GM12878 (cell line): ENCODE results near the gene NOM1. TPM values are rescaled to one million over a fixed set of nuclear protein-coding genes. Genes with fewer than 3 reads are reported as not detected.

Experiments used
- ATAC-seq: fragments of 200-7000 bp; cut with Tn5 transposase; 3 replicates; pipeline ENCODE4 v1.9.1; 2020; ENCODE audit warnings: mild to moderate bottlenecking, moderate library complexity
- BruUV-seq: library from RNA; stranded (reverse); fragments of 400-500 nt; replicated peaks from 2 replicates; lab custom pipeline; 2021; lab: Mats Ljungman, UMichigan
- CTCF ChIA-PET: fragments of 300-600 bp; sonication (Branson Sonifier 250); formaldehyde crosslinking; extraction: SDS; loops from one replicate; lab custom pipeline; 2021; ENCODE audit warnings: inconsistent platforms; lab: Yijun Ruan, JAX
- POLR2A ChIA-PET: fragments of 350-600 bp; formaldehyde crosslinking; extraction: SDS; loops from one replicate; lab custom pipeline; 2021; ENCODE audit warnings: inconsistent platforms; lab: Charles Lee
- RAD21 ChIA-PET: fragments of 300-600 bp; sonication (Branson Sonifier 250); formaldehyde crosslinking; loops from one replicate; lab custom pipeline; 2023; ENCODE audit warnings: antibody characterized with exemption; ENCODE audit not compliant: unreplicated experiment; lab: Charles Lee
- SMC1A ChIA-PET: fragments of 300-600 bp; sonication (Branson Sonifier 250); formaldehyde crosslinking; loops from one replicate; lab custom pipeline; 2023; ENCODE audit not compliant: unreplicated experiment, uncharacterized antibody; lab: Charles Lee
- DNase-seq: peaks from one replicate; pipeline ENCODE4 v3.0.0-alpha.2; 2011; ENCODE audit warnings: low read depth, low spot score
- FAIRE-seq: peaks from 3 replicates; lab custom pipeline; 2011; peaks lifted over from hg19 to GRCh38; lab: Jason Lieb, UNC
- H2AFZ ChIP-seq: 2 replicates; pipeline ENCODE4 v1.6.0; 2011; ENCODE audit warnings: low read depth, low read length, control low read depth; ENCODE audit not compliant: control insufficient read depth
- H3K27ac ChIP-seq: 2 replicates; pipeline ENCODE4 v1.5.1; 2011; ENCODE audit warnings: control low read depth; ENCODE audit not compliant: control insufficient read depth, insufficient read depth
- H3K27me3 ChIP-seq, 2 experiments: replicated peaks in 1 of 2; 2 replicates each; pipeline versions ENCODE4 v1.6.0 to v1.6.1; 2011; ENCODE audit warnings: low read length in 1 of 2; ENCODE audit not compliant: control insufficient read depth in 2 of 2, insufficient read depth in 2 of 2
- H3K36me3 ChIP-seq, 2 experiments: 2 replicates each; pipeline ENCODE4 v1.5.1; 2011; ENCODE audit warnings: low read length in 1 of 2; ENCODE audit not compliant: control insufficient read depth in 2 of 2, insufficient read depth in 2 of 2
- H3K4me1 ChIP-seq: 2 replicates; pipeline ENCODE4 v1.6.1; 2011; ENCODE audit warnings: mild to moderate bottlenecking, low read length, moderate library complexity, mixed read lengths; ENCODE audit not compliant: control insufficient read depth, insufficient read depth
- H3K4me2 ChIP-seq: 2 replicates; pipeline ENCODE4 v1.6.0; 2011; ENCODE audit warnings: control low read depth; ENCODE audit not compliant: control insufficient read depth, insufficient read depth
- H3K4me3 ChIP-seq: fragments of 200-600 bp; sonication (generic); 2 replicates; pipeline ENCODE4 v1.5.1; 2016
- H3K79me2 ChIP-seq: 2 replicates; pipeline ENCODE4 v1.6.0; 2011; ENCODE audit warnings: low read length; ENCODE audit not compliant: control insufficient read depth, insufficient read depth
- H3K9ac ChIP-seq: 2 replicates; pipeline ENCODE4 v1.8.0; 2011; ENCODE audit warnings: low read length, control low read depth, mixed read lengths; ENCODE audit not compliant: control insufficient read depth, insufficient read depth
- H3K9me3 ChIP-seq: replicated peaks from 3 replicates; pipeline ENCODE4 v1.5.1; 2011; ENCODE audit warnings: mild to moderate bottlenecking, low read length; ENCODE audit not compliant: control insufficient read depth, insufficient read depth
- H4K20me1 ChIP-seq: 2 replicates; pipeline ENCODE4 v1.6.0; 2011; ENCODE audit not compliant: control insufficient read depth, insufficient read depth
- BMI1 ChIP-seq: fragments of 450-650 bp; IDR thresholded peaks from 2 replicates; pipeline ENCODE4 v1.6.1; 2016; ENCODE audit warnings: mild to moderate bottlenecking, moderate library complexity, borderline replicate concordance
- CHD4 ChIP-seq: fragments of 200-600 bp; sonication (generic); IDR thresholded peaks from 2 replicates; pipeline ENCODE4 v1.6.1; 2016; ENCODE audit warnings: mild to moderate bottlenecking
- FOXM1 ChIP-seq: IDR thresholded peaks from 2 replicates; pipeline ENCODE4 v1.6.1; 2012; ENCODE audit warnings: low read depth, mild to moderate bottlenecking, inconsistent platforms, low read length, moderate library complexity
- HCFC1 ChIP-seq: fragments of 150-350 bp; IDR thresholded peaks from 2 replicates; pipeline ENCODE4 v1.6.1; 2014; ENCODE audit warnings: low read length
- HDGF ChIP-seq: fragments of 450-650 bp; IDR thresholded peaks from 2 replicates; pipeline ENCODE4 v1.6.1; 2016; ENCODE audit warnings: antibody characterized with exemption
- IRF4 ChIP-seq: IDR thresholded peaks from 2 replicates; pipeline ENCODE4 v1.6.1; 2011; ENCODE audit warnings: low read depth, low read length
- JUNB ChIP-seq: IDR thresholded peaks from 2 replicates; pipeline ENCODE4 v1.6.1; 2016; ENCODE audit warnings: antibody characterized with exemption, mild to moderate bottlenecking
- NR2C1 ChIP-seq: fragments of 450-650 bp; IDR thresholded peaks from 2 replicates; pipeline ENCODE4 v1.6.1; 2017; ENCODE audit warnings: antibody characterized with exemption, mild to moderate bottlenecking, moderate library complexity
- SIN3A ChIP-seq: IDR thresholded peaks from 2 replicates; pipeline ENCODE4 v1.6.1; 2012; ENCODE audit warnings: low read depth, low read length, improper control_type of control experiment
- SIX5 ChIP-seq: IDR thresholded peaks from 2 replicates; pipeline ENCODE4 v1.6.1; 2011; ENCODE audit warnings: mild to moderate bottlenecking, low read depth, low read length, moderate library complexity; ENCODE audit not compliant: severe bottlenecking
- SPI1 ChIP-seq: IDR thresholded peaks from 2 replicates; pipeline ENCODE4 v1.6.1; 2011; ENCODE audit warnings: low read depth, mild to moderate bottlenecking, low read length, moderate library complexity, borderline replicate concordance; ENCODE audit not compliant: insufficient read depth
- SREBF2 ChIP-seq: IDR thresholded peaks from 2 replicates; pipeline ENCODE4 v1.6.1; 2012; ENCODE audit warnings: mild to moderate bottlenecking, low read length
- STAT3 ChIP-seq: IDR thresholded peaks from 2 replicates; pipeline ENCODE4 v1.6.1; 2011; ENCODE audit warnings: low read depth, low read length, improper control_type of control experiment
- TCF7 ChIP-seq: IDR thresholded peaks from 2 replicates; pipeline ENCODE4 v1.6.1; 2014; ENCODE audit warnings: antibody characterized with exemption, borderline replicate concordance
- ZBED1 ChIP-seq: IDR thresholded peaks from 2 replicates; pipeline ENCODE4 v1.6.1; 2016; ENCODE audit warnings: borderline replicate concordance
- ZSCAN29 ChIP-seq: fragments of 450-650 bp; IDR thresholded peaks from 2 replicates; pipeline ENCODE4 v1.6.1; 2017; ENCODE audit warnings: mild to moderate bottlenecking, moderate library complexity
- WGBS: methylation state at CpG from one replicate; pipeline ENCODE4 v1.1.6; 2016; ENCODE audit warnings: low lambda C conversion rate; ENCODE audit not compliant: insufficient replicate concordance, insufficient coverage; ENCODE audit errors: missing lambda C conversion rate; 5-methylcytosine and 5-hydroxymethylcytosine counted together
- in situ Hi-C: fragments of 300-500 bp; cut with MboI; formaldehyde crosslinking; loops from 9 replicates; pipeline ENCODE4 v1.14.3; 2018; ENCODE audit warnings: mixed read lengths
- intact Hi-C: fragments of 100-400 bp; cut with micrococcal nuclease; formaldehyde crosslinking; loops from one replicate; pipeline ENCODE4 v1.14.2; 2022; ENCODE audit not compliant: unreplicated experiment
- polyA plus RNA-seq, 11 experiments: library from polyadenylated mRNA; depleted of rRNA in 4 of 11; unstranded in 6 of 11; stranded (reverse) in 5 of 11; fragments of >200 nt; fragmentation: Nextera tagmentation in 4 of 11; fragmentation: Illumina TruSeq in 1 of 11; extraction: Ambion mirVana in 4 of 11; extraction: Trizol in 1 of 11; gene quantifications; 1 replicate in 1 of 11; 2 replicates in 10 of 11; pipeline versions ENCODE4 v1.2.1 to v1.2.3, GENCODE V29; 2011 to 2016; ENCODE audit warnings: inconsistent platforms in 2 of 11, missing spikeins in 2 of 11, low read depth in 1 of 11
- total RNA-seq, 4 experiments: library from RNA; depleted of rRNA in 3 of 4; stranded (reverse); fragments of >200 nt in 3 of 4; fragmentation: Illumina TruSeq in 1 of 4; extraction: Trizol in 1 of 4; gene quantifications; 2 replicates each; pipeline versions ENCODE4 v1.2.1 to v1.2.3, GENCODE V29; 2013 to 2021

NOM1 gene
- total and polyA plus RNA-seq, 10 of the 15 experiments (the other 5 are each of a cell fraction or from before 2014, with no cell fraction given), result 2.9 to 21.3 (median 17.8) TPM

- Histone ChIP-seq H2AFZ (no peak overlapping the region), H3K4me2 (no peak overlapping the region), H3K4me3 (no peak overlapping the region), H3K9me3 (no peaks in the 10 kb centered on the region; the same call in 2 of the 3 replicates), H4K20me1 (no peaks in the 10 kb centered on the region), H3K27me3 (peaks cover 5 to 8% of the 10 kb centered on the region in 2 experiments), H3K4me1 (peaks cover 41% of the 10 kb centered on the region), H3K79me2 (no peaks in the 10 kb centered on the region), H3K9ac (no peak overlapping the region), H3K27ac (no peak overlapping the region), H3K36me3 (no peaks in the 10 kb centered on the region)
- intact Hi-C loops (loop anchor here (10.0 kb wide), 2 partner anchors 120 to 340 kb away; partner anchors contain the start of gene LMBR1), in situ Hi-C loops (no loop called here)
- no peak for FAIRE-seq
- no TSS peak for BruUV-seq
- SMC1A ChIA-PET, result interaction anchor here (1.2 kb wide), 1 partner anchor 17 kb away, joined by 3 read pairs; no protein-coding TSS in a partner anchor
- TF ChIP-seq NR2C1, result no peak
- no peak for TF ChIP-seq SIX5
- no peak for TF ChIP-seq TCF7
- no peak for TF ChIP-seq JUNB
- TF ChIP-seq SREBF2, result no peak
- no peak for TF ChIP-seq ZBED1
- TF ChIP-seq CHD4, result no peak
- no peak for TF ChIP-seq HDGF
- TF ChIP-seq IRF4, result no peak
- TF ChIP-seq FOXM1, result no peak
- TF ChIP-seq STAT3, result no peak
- TF ChIP-seq HCFC1, result no peak
- no peak for TF ChIP-seq SPI1
- TF ChIP-seq SIN3A, result no peak
- TF ChIP-seq BMI1, result no peak
- TF ChIP-seq ZSCAN29, result no peak
- 57% methylated on average over 12 of the region's 12 CpGs for WGBS
- CTCF ChIA-PET, result interaction anchor here (0.6 kb wide), 1 partner anchor 235 kb away, joined by 3 read pairs; no protein-coding TSS in a partner anchor
- no peak for ATAC-seq
- RAD21 ChIA-PET, result no interaction called here
- no peak for DNase-seq
- POLR2A ChIA-PET, result no interaction called here
Measured at GRCh38 chr7:157014635-157015555, 65.4 kb downstream of the NOM1 start.
